K562 (cell line): ENCODE data around the gene PRR11. TPM values are rescaled to one million over a fixed set of nuclear protein-coding genes. Genes with fewer than 3 reads are reported as not detected.

Experiments used
- ATAC-seq: fragments of 200-7000 bp; cut with Tn5 transposase; 3 replicates; pipeline ENCODE4 v1.9.1; 2020; ENCODE audit warnings: moderate library complexity
- BruUV-seq: library from RNA; stranded (reverse); fragments of 400-500 nt; replicated peaks from 2 replicates; lab custom pipeline; 2021; lab: Mats Ljungman, UMichigan
- CTCF ChIA-PET: fragments of 300-600 bp; formaldehyde crosslinking; extraction: SDS; loops from one replicate; lab custom pipeline; 2021; ENCODE audit warnings: low intra/inter-chr PET ratio; lab: Yijun Ruan, JAX
- POLR2A ChIA-PET: fragments of 300-600, 350-650 bp; sonication (Branson Sonifier 250); formaldehyde crosslinking; extraction: SDS; loops from one replicate; lab custom pipeline; 2021; ENCODE audit warnings: antibody characterized with exemption, inconsistent platforms; lab: Yijun Ruan, JAX
- DNase-seq, 4 experiments: peaks; one replicate each; pipeline versions ENCODE4 v3.0.0 to v3.0.0-alpha.2; 2011 to 2018; ENCODE audit warnings: low spot score in 3 of 4, mixed read lengths in 3 of 4; ENCODE audit errors: extremely low read depth in 1 of 4
- FAIRE-seq: peaks from 2 replicates; lab custom pipeline; 2011; peaks lifted over from hg19 to GRCh38; lab: Jason Lieb, UNC
- H2AFZ ChIP-seq: 2 replicates; pipeline ENCODE4 v1.6.0; 2011; ENCODE audit warnings: low read depth, low read length, control low read depth, inconsistent platforms
- H3K27ac ChIP-seq: fragments of 200-600 bp; 3 replicates; pipeline ENCODE4 v1.8.0; 2011; ENCODE audit warnings: low read depth, mild to moderate bottlenecking, control low read depth, inconsistent platforms, low read length, moderate library complexity, mixed read lengths; ENCODE audit errors: extremely low read depth
- H3K27me3 ChIP-seq, 2 experiments: fragments of 300-600 bp in 1 of 2; 2 replicates in 1 of 2; 3 replicates in 1 of 2; pipeline versions ENCODE4 v1.6.0 to v1.8.0; 2011; ENCODE audit warnings: inconsistent platforms in 2 of 2, low read length in 2 of 2, mild to moderate bottlenecking in 1 of 2, mixed read lengths in 1 of 2, moderate library complexity in 1 of 2; ENCODE audit not compliant: control insufficient read depth in 2 of 2, insufficient read depth in 2 of 2
- H3K36me3 ChIP-seq: fragments of 300-600 bp; 3 replicates; pipeline ENCODE4 v1.8.0; 2011; ENCODE audit warnings: mild to moderate bottlenecking, low read length, inconsistent platforms; ENCODE audit not compliant: control insufficient read depth, insufficient read depth
- H3K4me1 ChIP-seq, 2 experiments: fragments of 200-600 bp in 1 of 2; replicated peaks in 1 of 2; 2 replicates in 1 of 2; 3 replicates in 1 of 2; pipeline versions ENCODE4 v1.5.1 to v1.8.0; 2011; ENCODE audit warnings: inconsistent platforms in 2 of 2, low read length in 2 of 2, mild to moderate bottlenecking in 1 of 2, mixed read lengths in 1 of 2, moderate library complexity in 1 of 2; ENCODE audit not compliant: control insufficient read depth in 2 of 2, insufficient read depth in 2 of 2
- H3K4me2 ChIP-seq: 2 replicates; pipeline ENCODE4 v1.6.1; 2011; ENCODE audit warnings: low read length, control low read depth, inconsistent platforms, mixed read lengths; ENCODE audit not compliant: insufficient read depth
- H3K4me3 ChIP-seq: fragments of 200-600 bp; sonication (generic), shearing (Covaris generic); 2 replicates; pipeline ENCODE4 v1.5.1; 2016; ENCODE audit warnings: control low read depth, inconsistent platforms
- H3K79me2 ChIP-seq: fragments of 200-600 bp; 3 replicates; pipeline ENCODE4 v1.8.0; 2011; ENCODE audit warnings: low read length, inconsistent platforms; ENCODE audit not compliant: control insufficient read depth, insufficient read depth
- H3K9ac ChIP-seq, 2 experiments: 2 replicates each; pipeline versions ENCODE4 v1.6.0 to v1.6.1; 2011; ENCODE audit warnings: low read depth in 2 of 2, low read length in 2 of 2, control low read depth in 1 of 2, inconsistent platforms in 1 of 2, mild to moderate bottlenecking in 1 of 2, mixed read lengths in 1 of 2; ENCODE audit not compliant: insufficient read depth in 1 of 2
- H3K9me1 ChIP-seq: one replicate; pipeline ENCODE4 v1.6.0; 2011; ENCODE audit warnings: inconsistent platforms, mild to moderate bottlenecking, low read length, moderate library complexity; ENCODE audit not compliant: control insufficient read depth, insufficient read depth
- H3K9me3 ChIP-seq: replicated peaks from 2 replicates; pipeline ENCODE4 v1.5.1; 2011; ENCODE audit warnings: low read depth, low read length, inconsistent platforms; ENCODE audit not compliant: control insufficient read depth, insufficient read depth
- H4K20me1 ChIP-seq: replicated peaks from 2 replicates; pipeline ENCODE4 v1.6.1; 2011; ENCODE audit warnings: low read length, inconsistent platforms, mixed read lengths; ENCODE audit not compliant: control insufficient read depth, insufficient read depth
- CBX8 ChIP-seq: fragments of 200-600 bp; sonication (generic); IDR thresholded peaks from 2 replicates; pipeline ENCODE4 v1.6.1; 2012; ENCODE audit warnings: borderline replicate concordance, mixed run types, low read depth, mild to moderate bottlenecking, moderate library complexity, mixed read lengths, low read length, control low read depth, inconsistent platforms; ENCODE audit not compliant: poor library complexity, severe bottlenecking; ENCODE audit errors: extremely low read depth
- EWSR1 ChIP-seq: fragments of 450-650 bp; IDR thresholded peaks from 2 replicates; pipeline ENCODE4 v1.6.1; 2018; ENCODE audit warnings: borderline replicate concordance, mild to moderate bottlenecking, low read depth, moderate library complexity; ENCODE audit not compliant: partially characterized antibody
- PHB ChIP-seq: fragments of 250-450 bp; sonication (Bioruptor Pico); IDR thresholded peaks from 2 replicates; pipeline ENCODE4 v1.5.0; 2021
- WGBS: fragments of 100-300 bp; shearing (Covaris generic); methylation state at CpG from one replicate; pipeline ENCODE4 v1.1.6; 2016; ENCODE audit warnings: low coverage, mixed read lengths; ENCODE audit not compliant: insufficient coverage; ENCODE audit errors: missing lambda C conversion rate; 5-methylcytosine and 5-hydroxymethylcytosine counted together
- in situ Hi-C: fragments of 300-500 bp; cut with MboI; formaldehyde crosslinking; loops from 4 replicates; pipeline ENCODE4 v1.15.0; 2018; ENCODE audit warnings: inconsistent platforms, mixed read lengths
- intact Hi-C: fragments of 100-400 bp; cut with micrococcal nuclease; formaldehyde crosslinking; loops from 2 replicates; pipeline ENCODE4 v1.14.2; 2022
- polyA plus RNA-seq, 8 experiments: library from polyadenylated mRNA; depleted of rRNA in 4 of 8; stranded (reverse) in 5 of 8; unstranded in 3 of 8; fragments of >200 nt; fragmentation: Nextera tagmentation in 2 of 8; fragmentation: Illumina TruSeq in 1 of 8; extraction: Ambion mirVana in 2 of 8; extraction: Trizol in 1 of 8; gene quantifications; 2 replicates each; pipeline versions ENCODE4 v1.2.1 to v1.2.3, GENCODE V29; 2011 to 2014; ENCODE audit warnings: inconsistent platforms in 1 of 8, missing spikeins in 1 of 8
- total RNA-seq, 7 experiments: library from RNA; depleted of rRNA in 6 of 7; stranded (reverse); fragments of >200 nt in 6 of 7; fragmentation: Illumina TruSeq in 2 of 7; extraction: Trizol in 2 of 7; gene quantifications; 2 replicates each; pipeline versions ENCODE4 v1.2.1 to v1.2.3, GENCODE V29; 2011 to 2021; ENCODE audit warnings: low replicate concordance in 1 of 7
- TF ChIP-seq, protein P1 (sequence below), 3 experiments: fragments of 200-800 bp in 1 of 3; fragments of 250-450 bp in 1 of 3; fragments of 450-650 bp in 1 of 3; sonication (Bioruptor Pico) in 1 of 3; sonication (Bioruptor generic) in 1 of 3; formaldehyde crosslinking in 1 of 3; IDR thresholded peaks; 2 replicates each; pipeline versions ENCODE4 v1.6.1 to v1.8.0; 2016 to 2022; ENCODE audit warnings: mild to moderate bottlenecking in 2 of 3, missing genetic modification characterization in 2 of 3, missing compliant biosample characterization in 1 of 3, moderate library complexity in 1 of 3
- TF ChIP-seq, protein P2 (sequence below), 2 experiments: fragments of 450-650 bp in 1 of 2; IDR thresholded peaks; 2 replicates each; pipeline ENCODE4 v1.6.1; 2011 to 2017; ENCODE audit warnings: low read depth in 2 of 2, antibody characterized with exemption in 1 of 2, borderline replicate concordance in 1 of 2, low read length in 1 of 2, mild to moderate bottlenecking in 1 of 2, mixed read lengths in 1 of 2; ENCODE audit not compliant: control insufficient read depth in 1 of 2

Gene PRR11
- total and polyA plus RNA-seq, 9 of the 15 experiments (the other 6 are each of a cell fraction or from before 2014, with no cell fraction given), result 13.3 to 75.2 (median 46.4) TPM

DNA sequence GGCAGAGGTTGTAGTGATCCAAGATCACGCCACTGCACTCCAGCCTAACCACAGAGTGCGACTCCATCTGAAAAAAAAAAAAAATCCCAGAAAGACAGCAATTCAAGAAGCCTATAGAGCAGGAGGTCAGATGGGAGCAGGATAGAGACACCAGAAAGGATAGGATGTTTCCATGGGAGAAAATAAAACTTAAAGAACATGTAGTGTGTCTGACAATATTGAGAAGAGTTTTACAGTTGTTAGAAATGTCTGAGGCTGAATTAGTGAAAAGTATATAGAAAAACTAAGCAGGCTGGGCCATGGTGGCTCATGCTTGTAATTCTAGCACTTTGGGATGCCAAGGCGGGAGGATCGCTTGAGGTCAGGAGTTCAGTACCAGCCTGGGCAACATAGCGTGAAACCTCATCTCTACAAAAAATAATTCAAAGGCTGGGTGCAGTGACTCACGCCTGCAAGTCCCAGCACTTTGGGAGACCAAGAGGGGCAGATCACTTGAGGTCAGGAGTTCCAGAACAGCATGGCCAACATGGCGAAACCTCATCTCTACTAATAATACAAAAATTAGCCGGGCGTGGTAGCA, 33.6 kb upstream of the PRR11 start:
- intact Hi-C loops, result no loop called here
- H3K9ac ChIP-seq, result no peak overlapping the region
- no peak overlapping the region for H3K27ac ChIP-seq
- H3K79me2 ChIP-seq, result peaks cover 20% of the 10 kb centered on the region
- FAIRE-seq, result no peak
- in situ Hi-C loops, result no loop called here
- H3K4me2 ChIP-seq, result no peak overlapping the region
- ChIA-PET CTCF (no interaction called here), POLR2A (no interaction called here)
- no TSS peak for BruUV-seq
- no peaks in the 10 kb centered on the region for H4K20me1 ChIP-seq
- 100% methylated on average over 9 of the region's 9 CpGs for whole genome bisulfite sequencing
- no peaks in the 10 kb centered on the region for H3K27me3 ChIP-seq
- no peaks in the 10 kb centered on the region for H3K9me1 ChIP-seq
- TF ChIP-seq, protein P1, sequence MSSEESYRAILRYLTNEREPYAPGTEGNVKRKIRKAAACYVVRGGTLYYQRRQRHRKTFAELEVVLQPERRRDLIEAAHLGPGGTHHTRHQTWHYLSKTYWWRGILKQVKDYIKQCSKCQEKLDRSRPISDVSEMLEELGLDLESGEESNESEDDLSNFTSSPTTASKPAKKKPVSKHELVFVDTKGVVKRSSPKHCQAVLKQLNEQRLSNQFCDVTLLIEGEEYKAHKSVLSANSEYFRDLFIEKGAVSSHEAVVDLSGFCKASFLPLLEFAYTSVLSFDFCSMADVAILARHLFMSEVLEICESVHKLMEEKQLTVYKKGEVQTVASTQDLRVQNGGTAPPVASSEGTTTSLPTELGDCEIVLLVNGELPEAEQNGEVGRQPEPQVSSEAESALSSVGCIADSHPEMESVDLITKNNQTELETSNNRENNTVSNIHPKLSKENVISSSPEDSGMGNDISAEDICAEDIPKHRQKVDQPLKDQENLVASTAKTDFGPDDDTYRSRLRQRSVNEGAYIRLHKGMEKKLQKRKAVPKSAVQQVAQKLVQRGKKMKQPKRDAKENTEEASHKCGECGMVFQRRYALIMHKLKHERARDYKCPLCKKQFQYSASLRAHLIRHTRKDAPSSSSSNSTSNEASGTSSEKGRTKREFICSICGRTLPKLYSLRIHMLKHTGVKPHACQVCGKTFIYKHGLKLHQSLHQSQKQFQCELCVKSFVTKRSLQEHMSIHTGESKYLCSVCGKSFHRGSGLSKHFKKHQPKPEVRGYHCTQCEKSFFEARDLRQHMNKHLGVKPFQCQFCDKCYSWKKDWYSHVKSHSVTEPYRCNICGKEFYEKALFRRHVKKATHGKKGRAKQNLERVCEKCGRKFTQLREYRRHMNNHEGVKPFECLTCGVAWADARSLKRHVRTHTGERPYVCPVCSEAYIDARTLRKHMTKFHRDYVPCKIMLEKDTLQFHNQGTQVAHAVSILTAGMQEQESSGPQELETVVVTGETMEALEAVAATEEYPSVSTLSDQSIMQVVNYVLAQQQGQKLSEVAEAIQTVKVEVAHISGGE (CRISPR knock-in tag; IDR thresholded peaks at IDR 0.05), result peak in 1 of 3 experiments; percentile 73; a peak in 2 of 6 replicates
- peak; percentile 43 for TF ChIP-seq EWSR1
- TF ChIP-seq PHB, result no peak
- TF ChIP-seq CBX8, result no peak
- TF ChIP-seq, protein P2, sequence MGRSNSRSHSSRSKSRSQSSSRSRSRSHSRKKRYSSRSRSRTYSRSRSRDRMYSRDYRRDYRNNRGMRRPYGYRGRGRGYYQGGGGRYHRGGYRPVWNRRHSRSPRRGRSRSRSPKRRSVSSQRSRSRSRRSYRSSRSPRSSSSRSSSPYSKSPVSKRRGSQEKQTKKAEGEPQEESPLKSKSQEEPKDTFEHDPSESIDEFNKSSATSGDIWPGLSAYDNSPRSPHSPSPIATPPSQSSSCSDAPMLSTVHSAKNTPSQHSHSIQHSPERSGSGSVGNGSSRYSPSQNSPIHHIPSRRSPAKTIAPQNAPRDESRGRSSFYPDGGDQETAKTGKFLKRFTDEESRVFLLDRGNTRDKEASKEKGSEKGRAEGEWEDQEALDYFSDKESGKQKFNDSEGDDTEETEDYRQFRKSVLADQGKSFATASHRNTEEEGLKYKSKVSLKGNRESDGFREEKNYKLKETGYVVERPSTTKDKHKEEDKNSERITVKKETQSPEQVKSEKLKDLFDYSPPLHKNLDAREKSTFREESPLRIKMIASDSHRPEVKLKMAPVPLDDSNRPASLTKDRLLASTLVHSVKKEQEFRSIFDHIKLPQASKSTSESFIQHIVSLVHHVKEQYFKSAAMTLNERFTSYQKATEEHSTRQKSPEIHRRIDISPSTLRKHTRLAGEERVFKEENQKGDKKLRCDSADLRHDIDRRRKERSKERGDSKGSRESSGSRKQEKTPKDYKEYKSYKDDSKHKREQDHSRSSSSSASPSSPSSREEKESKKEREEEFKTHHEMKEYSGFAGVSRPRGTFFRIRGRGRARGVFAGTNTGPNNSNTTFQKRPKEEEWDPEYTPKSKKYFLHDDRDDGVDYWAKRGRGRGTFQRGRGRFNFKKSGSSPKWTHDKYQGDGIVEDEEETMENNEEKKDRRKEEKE (IDR thresholded peaks at IDR 0.05; ENCODE audit: borderline replicate concordance in 1 of 2, control insufficient read depth in 1 of 2, low read depth in 2 of 2, low read length in 1 of 2), result peak in 1 of 2 experiments; percentile 27; a peak in 1 of 4 replicates
- no peak overlapping the region for H2AFZ ChIP-seq
- H3K9me3 ChIP-seq, result 0 out of 2 replicates have a peak, but pooled peaks cover 1% of the 10 kb centered on the region
- ATAC-seq, result no peak
- peaks cover 65% of the 10 kb centered on the region for H3K36me3 ChIP-seq
- DNase-seq, result no peak
- H3K4me1 ChIP-seq, result no peaks in the 10 kb centered on the region
- no peak overlapping the region for H3K4me3 ChIP-seq
